NCI-H446 (cell line): ENCODE measurements around the gene LZTR1.

Experiments
- DNase-seq, 2 experiments: peaks; one replicate each; lab custom pipeline; 2025; lab: John Stamatoyannopoulos, UW

LZTR1 gene

DNA sequence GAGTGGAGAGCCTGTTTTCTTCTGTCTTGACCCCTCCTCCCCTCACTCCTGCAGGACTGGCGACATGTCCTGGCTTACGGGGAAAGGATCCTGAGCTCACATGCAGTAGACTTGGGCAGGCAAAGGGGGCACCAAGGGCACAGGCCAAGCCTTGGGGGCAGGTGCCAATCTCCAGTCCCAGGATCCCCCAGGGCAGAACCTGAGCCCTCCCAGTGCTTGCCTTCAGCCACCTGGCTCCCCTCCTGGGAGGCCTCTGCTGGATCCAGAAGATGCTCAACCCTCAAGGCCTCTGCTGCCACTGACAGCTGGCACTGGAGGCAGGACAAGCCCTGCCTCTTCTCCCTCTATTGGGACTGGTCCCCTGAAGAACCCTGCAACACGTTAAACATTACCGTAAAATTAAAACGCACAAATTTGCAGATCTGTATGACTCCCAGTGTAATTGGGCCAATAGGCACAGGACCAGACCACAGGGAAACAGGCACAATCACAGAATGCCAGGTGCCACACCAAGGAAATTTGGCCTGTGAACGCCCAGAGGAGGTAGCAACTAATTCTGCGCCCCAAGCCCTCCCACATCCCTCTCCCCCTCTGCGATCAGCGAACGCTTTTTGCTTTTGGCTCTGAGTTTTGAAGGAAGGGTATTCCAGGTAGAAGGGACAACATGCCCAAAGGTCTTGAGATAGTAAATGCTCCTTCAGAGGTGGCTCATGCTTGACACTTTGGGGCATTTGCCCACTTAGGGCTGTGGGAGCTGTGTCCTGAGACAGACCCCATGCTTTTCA lies 967 bp upstream of the LZTR1 start:
- no peak for DNase-seq

DNA sequence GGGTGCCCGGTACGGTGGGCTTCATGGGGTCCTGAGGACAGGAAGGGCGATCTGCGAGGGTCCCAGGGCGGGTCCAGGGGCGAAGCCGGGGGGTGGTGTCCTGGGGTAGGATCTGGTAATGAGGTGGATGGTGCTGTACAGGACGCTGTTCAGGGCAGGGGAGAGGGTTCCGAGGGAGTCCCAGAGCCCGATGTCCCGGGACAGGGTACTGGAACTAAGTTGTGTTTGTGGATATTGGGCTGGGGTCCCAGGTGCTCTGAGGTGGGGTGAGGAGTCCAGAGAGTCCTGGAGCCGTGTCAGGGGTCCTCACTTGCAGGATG lies 426 bp downstream of the LZTR1 start:
- no peak for DNase-seq

DNA sequence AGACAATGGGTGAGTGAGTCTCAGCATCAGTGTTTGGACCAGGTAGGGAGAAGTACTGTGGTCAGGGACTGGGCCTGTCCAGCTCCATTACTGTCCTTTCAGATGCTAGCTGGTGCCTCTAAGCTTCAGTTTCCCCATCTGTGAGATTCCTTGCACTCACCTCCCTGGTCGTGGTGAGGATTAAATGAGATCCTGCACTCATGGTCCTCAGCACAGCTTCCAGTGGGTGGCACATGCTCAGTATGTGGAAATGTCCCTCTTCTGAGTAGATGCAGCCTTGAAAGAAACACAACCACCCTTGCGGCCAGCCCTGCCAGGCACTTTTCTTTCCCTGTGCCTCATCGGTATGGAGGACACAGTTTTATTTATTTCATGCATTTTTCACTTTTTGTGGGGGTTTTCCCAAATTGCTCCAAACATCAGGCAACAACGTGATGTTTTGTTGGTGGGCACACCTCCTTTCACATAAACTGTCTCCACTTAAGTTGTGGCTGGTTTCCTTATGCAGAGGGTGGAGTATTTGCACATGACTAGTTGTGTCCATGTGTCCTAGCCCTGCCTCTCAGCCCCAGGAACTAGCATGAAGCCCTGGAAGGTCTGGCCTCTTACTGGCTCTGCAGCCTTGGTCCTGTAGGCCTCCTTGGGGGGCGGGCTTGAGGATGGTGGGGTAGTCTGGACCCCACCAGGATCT lies 1.1 kb downstream of the LZTR1 start:
- DNase-seq = no peak

DNA sequence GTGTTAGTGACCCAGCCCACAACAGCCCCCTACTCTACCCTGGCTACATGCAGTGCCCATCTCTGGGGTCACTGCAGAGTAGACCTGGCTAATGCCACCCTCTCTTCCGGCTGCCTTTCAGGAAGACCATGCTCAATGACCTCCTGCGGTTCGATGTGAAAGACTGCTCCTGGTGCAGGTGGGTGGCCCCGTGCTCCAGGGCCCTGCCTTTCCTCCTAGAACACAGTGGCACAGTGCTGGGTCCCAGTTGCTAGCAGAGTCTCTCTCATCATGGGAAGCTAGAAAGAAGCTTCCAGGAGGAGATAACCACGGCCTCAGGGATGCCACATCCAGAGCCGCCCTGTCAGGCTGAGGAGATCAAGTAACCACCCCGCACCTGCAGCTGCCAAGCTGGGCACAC lies 3.6 kb downstream of the LZTR1 start:
- DNase-seq = no peak

DNA sequence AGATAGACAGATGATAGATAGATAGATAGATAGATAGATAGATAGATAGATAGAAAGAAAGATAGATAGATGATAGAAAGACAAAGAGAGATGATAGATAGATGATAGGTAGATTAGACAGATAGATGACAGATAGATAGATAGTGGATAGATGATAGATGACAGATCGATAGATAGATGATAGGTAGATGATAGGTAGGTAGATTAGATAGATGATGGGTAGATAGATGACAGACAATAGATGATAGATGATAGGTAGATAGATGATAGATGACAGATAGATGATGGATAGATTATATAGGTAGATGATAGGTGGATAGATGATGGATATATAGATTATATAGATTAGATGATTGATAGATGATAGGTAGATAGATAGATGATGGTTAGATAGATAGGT lies 4.3 kb downstream of the LZTR1 start:
- no peak for DNase-seq

DNA sequence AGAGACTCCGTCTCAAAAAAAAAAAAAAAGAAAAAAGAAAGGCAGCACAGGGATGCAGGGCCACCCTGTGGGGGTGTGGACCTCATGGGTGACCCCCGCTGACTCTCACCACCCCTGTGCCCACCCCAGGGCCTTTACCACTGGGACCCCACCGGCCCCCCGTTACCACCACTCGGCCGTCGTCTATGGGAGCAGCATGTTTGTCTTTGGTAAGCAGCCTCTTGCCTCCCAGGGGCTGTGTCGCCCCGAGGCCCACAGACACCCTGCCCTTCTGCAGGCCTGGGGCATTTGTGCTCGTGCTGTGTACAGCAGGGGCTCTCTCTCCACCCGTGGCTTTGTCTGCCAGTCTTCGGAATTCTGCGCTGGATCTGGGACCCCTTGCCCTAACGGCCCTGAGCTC lies 5.3 kb downstream of the LZTR1 start:
- no peak for DNase-seq

DNA sequence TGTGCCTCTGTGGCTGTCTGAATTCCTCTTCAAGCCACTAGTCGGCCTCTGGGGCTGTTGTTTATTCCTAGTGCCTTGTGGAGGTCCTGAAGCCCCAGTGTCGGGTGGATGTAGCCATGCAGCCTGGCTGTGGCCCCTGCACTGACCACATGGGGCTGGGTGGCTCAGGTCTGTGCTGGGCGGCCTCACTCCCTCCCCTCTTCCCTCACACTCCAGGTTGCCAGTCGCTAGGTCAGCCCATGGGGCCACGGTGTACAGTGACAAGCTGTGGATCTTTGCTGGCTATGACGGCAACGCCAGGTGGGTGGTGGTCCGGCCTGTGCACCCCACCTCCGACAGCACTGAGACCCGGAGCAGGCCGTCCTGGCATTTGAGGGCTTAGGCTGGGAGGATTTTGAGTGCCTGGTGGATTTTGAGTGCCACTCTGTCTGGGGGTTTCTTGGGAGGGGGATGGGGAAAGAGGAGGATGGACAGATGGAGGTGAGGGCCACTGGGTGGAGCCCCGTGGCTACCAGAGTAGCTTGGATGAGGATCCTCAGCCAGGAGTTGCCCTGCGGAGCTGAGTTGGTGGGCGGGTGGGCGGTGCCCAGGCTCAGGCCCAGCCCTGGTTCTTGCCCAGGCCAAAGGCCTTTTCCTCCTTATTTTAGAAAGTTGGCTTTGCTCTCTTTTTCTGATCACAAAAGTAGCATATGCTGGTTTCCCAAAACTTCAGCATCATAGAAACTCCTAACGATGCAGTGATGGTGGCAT lies 6.7 kb downstream of the LZTR1 start:
- DNase-seq = no peak

DNA sequence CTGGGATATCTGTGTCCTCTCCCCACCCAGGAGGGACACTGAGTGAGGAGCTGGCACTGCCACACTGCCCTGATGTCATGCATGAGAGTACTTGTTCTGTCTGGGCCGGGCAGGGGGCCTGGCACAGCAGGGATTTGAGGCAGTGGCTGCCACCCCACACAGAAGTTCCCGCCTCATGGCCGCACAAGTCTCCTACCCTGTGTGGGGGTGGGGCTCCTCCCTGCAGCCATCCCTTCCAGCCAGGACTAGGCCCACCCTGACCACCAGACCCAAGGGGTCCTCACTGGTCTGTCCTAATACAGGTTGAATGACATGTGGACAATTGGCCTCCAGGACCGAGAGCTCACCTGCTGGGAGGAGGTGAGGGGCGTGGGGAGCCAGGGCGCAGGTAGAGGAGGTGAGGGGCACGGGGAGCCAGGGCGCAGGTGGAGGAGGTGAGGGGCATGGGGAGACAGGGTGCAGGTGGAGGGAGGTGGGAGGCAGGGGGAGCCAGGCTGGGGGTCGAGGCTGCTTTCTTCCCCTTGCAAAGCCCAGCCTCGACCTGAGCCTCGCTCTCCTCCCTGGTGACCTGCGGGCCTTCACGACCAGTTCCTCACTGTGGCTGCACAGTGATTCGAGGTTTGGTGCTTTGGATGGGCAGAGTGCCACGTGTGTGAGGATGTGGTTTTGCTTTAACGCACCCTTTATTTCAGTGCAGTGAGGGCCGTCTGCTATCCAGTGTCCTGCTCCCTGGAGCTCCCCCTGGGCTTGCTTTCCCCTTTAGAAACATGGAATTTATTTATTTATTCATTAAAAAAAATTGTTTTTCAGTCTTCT lies 7.4 kb downstream of the LZTR1 start:
- no peak for DNase-seq

DNA sequence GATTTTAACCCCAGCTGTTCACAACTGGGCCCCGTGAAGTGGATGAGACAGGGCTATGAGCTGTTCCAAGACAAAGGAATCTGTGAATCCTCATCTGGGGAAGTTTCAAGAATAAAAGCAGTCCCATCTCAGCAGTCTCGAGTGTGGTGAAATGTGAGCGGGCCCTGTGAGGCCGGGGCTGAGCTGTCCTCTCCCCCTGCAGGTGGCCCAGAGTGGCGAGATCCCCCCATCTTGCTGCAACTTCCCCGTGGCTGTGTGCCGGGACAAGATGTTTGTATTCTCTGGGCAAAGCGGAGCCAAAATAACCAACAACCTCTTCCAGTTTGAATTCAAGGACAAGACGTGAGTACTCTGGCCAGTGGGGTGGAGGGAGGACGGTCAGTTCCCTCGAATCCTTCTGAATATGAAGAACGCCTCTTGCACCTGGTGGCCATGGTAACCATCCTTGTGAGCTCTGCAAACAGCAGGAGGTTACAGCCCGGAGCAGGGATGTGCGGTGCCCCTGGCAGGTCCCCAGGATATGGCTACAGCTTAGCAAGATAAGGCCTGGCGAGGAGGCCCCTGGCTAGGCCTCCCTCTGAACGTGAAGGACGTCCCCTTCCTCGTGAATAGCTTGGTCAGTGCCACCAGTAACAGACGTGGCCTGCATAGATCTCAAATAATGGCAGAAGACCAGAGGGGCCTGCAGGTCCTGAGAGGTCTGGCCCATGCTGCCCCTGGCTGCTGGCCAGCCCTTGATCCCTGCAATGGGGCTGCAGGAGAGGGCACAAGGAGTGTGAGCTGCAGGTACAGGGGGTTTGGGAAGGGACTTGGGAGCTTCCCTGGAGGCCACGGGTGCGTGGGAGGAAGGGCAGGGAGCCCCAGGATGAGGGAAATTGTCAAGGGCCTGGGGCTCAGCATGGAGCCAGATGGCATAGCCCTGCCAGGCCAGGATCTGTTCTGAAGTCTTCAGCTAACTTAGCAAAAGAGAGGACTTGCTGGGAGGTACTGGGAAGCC lies 8.4 kb downstream of the LZTR1 start:
- DNase-seq = no peak

DNA sequence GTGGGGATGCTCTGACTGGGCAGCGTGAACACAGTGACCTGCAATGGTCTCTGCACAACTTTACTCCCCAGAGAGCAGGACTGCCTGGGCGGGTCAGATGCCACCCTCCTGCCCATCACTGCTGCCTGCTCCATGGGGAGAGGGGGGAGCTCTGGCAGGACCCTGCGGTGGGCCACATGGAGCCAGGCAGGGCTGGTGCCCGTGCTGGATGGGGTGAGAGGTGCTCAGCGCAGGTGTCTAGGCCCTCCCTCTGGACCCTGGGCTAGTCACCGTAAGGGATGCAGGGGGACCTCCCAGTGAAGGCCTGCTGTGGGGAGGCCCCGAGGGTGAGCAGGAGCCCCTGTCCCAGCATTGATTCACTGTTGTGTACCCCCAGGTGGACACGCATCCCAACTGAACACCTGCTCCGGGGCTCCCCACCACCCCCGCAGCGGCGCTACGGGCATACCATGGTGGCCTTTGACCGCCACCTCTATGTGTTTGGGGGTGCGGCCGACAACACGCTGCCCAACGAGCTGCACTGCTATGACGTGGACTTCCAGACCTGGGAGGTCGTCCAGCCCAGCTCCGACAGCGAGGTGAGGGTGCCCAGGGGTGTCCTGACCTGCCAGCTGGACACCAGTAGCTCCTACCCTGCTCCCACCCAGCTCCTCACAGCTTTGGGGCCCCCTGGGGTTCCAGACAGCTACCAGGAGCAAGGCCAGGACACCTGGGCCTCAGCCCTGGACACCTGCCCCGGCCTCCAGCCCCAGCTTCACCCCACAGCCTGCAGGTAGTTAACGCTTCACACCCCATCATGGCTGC lies 9.4 kb downstream of the LZTR1 start:
- DNase-seq = no peak

DNA sequence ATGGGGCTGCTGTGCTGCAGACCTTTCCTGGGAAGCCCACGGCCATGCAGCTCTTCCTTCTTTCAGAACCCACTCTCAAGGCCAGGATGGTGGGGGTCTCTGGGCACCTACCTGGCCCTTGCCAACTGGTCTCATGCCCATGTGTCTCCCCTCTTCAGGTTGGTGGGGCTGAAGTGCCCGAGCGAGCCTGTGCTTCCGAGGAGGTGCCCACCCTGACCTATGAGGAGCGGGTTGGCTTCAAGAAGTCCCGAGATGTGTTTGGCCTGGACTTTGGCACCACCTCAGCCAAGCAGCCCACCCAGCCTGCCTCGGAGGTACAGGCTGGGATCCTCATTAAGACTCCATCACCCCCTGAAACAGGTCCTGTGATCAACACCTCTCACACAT lies 10.0 kb downstream of the LZTR1 start:
- no peak for DNase-seq

DNA sequence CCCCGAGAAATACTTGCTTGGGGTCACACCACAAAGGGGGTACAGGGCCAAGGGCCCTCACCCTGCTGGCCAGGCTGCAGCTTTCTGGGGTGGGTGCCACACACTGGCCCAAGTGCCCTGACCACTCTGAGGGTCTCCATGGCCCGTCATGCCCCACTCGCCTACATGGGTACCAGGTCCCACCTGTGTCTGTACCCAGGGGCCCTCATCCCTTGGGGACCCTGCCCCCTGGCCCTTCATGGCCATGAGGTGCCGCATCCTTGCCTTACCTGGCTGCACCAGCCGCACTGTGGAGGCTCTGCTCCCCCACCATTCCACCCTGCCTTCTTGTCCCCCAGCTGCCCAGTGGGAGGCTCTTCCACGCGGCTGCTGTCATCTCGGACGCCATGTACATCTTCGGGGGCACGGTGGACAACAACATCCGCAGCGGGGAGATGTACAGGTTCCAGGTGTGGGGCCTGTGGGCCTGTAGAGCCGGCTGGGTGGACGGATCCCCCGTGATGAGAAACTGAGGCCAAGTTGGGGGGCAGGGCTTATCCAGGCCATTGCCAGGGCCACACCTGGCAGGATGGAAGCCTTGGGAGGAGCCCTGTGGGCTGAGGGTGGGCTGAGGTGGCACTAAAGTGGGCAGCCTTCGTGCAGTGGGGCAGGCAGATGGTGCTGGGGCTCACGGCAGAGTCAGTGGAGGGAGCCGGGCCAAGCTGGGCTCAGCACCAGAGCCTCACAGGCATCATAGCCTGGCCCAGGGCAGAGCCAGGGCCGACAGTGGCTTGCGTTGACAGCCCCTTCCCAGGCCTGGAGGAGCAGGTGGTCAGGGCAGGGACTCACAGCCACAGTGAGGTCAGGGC lies 10.6 kb downstream of the LZTR1 start:
- no peak for DNase-seq

DNA sequence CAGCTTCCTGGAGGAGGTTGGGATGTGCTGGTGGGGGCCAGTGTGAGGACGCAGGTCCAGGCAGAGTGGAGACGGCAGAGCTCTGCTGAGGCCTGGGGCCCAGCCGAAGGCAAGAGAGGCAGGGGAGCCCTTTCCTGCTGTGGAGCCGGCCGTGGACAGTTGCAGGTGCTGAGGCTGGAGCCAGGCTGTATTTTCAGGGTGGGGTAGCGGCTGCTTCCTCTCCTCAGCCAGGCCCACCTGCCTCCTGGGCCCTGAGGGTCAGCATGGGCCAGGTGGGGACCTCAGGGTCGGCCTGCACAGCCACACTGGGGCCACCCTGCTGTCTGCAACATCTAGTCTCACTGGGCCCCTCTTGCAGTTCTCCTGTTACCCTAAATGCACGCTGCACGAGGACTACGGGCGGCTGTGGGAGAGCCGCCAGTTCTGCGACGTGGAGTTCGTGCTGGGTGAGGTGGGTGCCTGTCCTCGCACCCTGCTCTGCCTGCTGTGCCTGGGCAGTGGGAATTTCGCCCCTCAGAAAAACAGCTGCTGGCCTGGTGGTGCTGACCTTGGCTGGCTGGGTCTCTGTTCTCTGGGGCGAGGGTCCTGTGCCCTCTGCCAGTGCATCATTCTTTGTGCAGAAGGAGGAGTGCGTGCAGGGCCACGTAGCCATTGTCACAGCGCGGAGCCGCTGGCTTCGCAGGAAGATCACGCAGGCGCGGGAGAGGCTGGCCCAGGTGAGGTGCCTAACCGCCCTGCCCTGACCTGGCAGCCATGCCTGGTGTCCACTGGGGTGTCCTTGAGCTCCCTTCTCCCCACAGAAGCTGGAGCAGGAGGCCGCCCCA lies 11.4 kb downstream of the LZTR1 start:
- no peak for DNase-seq

DNA sequence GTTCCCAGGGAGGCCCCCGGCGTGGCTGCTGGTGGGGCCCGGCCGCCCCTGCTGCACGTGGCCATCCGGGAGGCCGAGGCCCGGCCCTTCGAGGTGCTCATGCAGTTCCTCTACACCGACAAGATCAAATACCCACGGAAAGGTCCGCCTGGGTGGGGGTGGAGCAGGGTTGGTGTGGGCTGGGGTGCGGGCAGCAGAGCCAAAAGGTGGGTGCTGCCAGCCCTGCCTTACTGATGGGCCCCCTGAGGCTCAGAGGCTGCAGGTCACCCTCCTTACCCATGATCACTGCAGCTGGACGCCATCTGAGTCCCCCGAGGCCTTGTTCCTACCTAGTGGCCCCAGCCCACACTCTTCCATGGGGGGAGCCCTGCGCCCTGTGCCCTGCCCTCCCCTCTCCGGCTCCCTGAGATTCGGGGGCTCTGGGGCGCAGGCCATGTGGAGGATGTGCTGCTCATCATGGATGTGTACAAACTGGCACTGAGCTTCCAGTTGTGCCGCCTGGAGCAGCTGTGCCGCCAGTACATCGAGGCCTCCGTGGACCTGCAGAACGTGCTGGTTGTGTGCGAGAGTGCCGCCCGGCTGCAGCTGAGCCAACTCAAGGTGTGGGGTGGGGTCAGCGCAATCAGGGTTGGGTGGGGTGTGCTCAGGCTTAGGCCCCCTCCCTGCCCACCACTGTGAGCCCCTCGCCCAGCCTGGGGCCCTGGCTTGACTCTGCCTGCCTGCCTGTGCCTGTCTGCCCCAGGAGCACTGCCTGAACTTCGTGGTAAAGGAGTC lies 12.2 kb downstream of the LZTR1 start:
- DNase-seq = no peak

DNA sequence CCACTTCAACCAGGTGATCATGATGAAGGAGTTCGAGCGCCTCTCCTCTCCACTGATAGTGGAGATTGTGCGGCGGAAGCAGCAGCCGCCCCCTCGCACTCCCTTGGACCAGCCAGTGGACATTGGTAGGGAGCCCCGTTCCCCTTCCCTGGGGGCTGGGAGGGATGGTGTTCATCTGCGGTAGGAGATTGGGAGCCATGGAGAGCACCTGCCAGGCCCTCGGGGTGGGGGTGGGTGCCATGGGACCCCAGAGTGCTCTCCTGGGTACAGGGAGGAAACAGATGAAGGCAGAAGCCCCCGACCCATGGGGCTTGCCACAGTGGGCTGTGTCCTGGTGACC lies 12.8 kb downstream of the LZTR1 start:
- DNase-seq = no peak

DNA sequence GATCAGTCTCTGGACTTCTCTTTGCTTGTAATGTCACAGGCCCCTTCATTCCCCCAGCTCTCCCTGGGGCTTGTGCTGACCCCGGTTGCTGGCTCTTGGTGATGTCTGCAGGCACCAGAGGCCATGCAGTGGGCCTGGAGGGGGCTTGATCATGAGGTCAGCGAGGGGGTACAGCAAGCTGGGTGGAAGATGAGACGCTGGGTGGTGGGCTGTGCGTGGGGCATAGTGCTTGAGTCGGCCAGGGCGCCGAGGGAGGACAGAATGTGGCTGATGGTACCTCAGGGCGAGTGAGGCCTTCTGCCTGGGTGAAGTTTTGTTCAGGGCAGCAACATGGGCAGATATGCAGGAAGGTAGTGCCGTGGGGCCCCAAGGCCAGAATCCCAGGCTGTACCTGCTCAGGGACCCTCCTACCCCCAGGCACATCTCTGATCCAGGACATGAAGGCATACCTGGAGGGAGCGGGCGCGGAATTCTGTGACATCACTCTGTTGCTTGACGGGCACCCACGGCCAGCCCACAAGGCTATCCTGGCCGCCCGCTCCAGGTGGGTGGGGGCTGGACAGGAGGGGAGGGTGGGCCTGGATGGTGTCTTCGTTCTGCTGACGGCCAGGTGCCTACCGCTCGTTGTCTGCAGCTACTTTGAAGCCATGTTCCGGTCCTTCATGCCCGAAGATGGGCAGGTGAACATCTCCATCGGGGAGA lies 13.4 kb downstream of the LZTR1 start:
- no peak for DNase-seq

DNA sequence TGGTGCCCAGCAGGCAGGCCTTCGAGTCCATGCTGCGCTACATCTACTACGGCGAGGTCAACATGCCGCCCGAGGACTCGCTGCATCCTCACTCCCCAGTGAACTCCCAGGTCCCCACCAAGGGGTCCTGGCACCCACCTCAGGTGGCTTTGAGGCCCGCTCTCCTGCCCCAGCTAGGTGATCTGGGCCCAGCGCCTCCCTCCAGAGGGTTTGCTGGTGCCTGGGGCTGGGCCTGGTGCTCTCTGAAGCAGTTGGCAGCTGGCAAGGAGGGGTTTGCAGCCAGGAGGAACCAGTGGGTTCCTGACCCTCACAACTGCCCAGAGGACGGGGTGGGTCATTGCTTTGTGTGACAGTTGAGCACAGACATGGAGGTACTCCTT lies 13.9 kb downstream of the LZTR1 start:
- no peak for DNase-seq
